ENCODE data around the gene SLC7A8.

GRCh38 chr14:23160924-23161522, 22.4 kb downstream of the SLC7A8 start:
- no peak for TF ChIP-seq CTCF (IDR thresholded peaks at IDR 0.05)
- peak in 1 of 4 donors; percentile 46 for TF ChIP-seq POLR2A (IDR thresholded peaks at IDR 0.05)
- TF ChIP-seq EP300 (IDR thresholded peaks at IDR 0.05), result peak in 1 of 4 donors; percentile 4
